Measurements from ENCODE around the gene STRIP1. TPM values are rescaled to one million over a fixed set of nuclear protein-coding genes. Genes with fewer than 3 reads are reported as not detected.

The STRIP1 gene
- total RNA-seq, 2 experiments from 2014 or later, result 74.3 to 80.9 TPM

DNA sequence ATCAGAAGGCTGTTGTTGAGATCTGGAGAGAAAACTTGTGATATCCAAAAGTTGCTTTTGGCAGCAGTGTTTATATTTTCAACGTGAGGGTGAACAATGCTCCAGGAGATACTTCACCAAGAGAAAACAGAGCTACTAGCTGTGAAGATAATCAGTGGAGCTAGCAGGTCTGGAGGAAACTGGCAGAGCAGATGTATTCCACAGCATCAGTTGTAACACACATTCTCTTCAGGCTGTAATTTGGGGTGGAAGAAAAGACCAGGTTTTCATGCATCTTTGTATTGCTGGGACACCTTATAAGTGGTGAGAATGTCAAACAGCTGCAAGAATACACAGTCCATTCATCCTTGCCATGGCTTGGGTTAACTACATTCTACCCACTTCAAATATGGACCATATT lies 27.9 kb upstream of the STRIP1 start:
- H3K27ac Mint-ChIP-seq, result no peak overlapping the region
- ChIA-PET CTCF (interaction anchor here (1.6 to 1.8 kb wide), 2 partner anchors 22 to 23 kb away, joined by 4 to 8 read pairs; partner anchors contain the start of gene AHCYL1), POLR2A (no interaction called here)
- H3K27me3 Mint-ChIP-seq, result no peaks in the 10 kb centered on the region
- Histone ChIP-seq H3K4me1 (ENCODE audit: insufficient read depth, low read length) (peaks cover 10% of the 10 kb centered on the region), H3K27me3 (ENCODE audit: control insufficient read depth in 1 of 2, insufficient read depth in 2 of 2, low read length in 2 of 2) (no peaks in the 10 kb centered on the region), H3K9me3 (ENCODE audit: control insufficient read depth in 1 of 2, insufficient read depth in 1 of 2, low read length in 2 of 2) (no peaks in the 10 kb centered on the region), H3K27ac (ENCODE audit: low read depth in 1 of 2, low read length in 2 of 2) (no peak overlapping the region), H3K36me3 (ENCODE audit: insufficient read depth, low read length) (peaks cover 27% of the 10 kb centered on the region), H3K4me3 (ENCODE audit: low read length) (no peak overlapping the region)
- peaks cover 30% of the 10 kb centered on the region for H3K36me3 Mint-ChIP-seq (ENCODE audit: low read depth)
- intact Hi-C loops (cut with DNase I, micrococcal nuclease), result no loop called here
- H3K9me3 Mint-ChIP-seq, result no peaks in the 10 kb centered on the region
- no peak overlapping the region for H3K4me3 Mint-ChIP-seq
- ATAC-seq (ENCODE audit: poor library complexity) (no peak), DNase-seq (no peak)
- peaks cover 45% of the 10 kb centered on the region for H3K4me1 Mint-ChIP-seq (ENCODE audit: low read depth)
- TF ChIP-seq, protein P1, sequence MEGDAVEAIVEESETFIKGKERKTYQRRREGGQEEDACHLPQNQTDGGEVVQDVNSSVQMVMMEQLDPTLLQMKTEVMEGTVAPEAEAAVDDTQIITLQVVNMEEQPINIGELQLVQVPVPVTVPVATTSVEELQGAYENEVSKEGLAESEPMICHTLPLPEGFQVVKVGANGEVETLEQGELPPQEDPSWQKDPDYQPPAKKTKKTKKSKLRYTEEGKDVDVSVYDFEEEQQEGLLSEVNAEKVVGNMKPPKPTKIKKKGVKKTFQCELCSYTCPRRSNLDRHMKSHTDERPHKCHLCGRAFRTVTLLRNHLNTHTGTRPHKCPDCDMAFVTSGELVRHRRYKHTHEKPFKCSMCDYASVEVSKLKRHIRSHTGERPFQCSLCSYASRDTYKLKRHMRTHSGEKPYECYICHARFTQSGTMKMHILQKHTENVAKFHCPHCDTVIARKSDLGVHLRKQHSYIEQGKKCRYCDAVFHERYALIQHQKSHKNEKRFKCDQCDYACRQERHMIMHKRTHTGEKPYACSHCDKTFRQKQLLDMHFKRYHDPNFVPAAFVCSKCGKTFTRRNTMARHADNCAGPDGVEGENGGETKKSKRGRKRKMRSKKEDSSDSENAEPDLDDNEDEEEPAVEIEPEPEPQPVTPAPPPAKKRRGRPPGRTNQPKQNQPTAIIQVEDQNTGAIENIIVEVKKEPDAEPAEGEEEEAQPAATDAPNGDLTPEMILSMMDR (IDR thresholded peaks at IDR 0.05), result no peak

DNA sequence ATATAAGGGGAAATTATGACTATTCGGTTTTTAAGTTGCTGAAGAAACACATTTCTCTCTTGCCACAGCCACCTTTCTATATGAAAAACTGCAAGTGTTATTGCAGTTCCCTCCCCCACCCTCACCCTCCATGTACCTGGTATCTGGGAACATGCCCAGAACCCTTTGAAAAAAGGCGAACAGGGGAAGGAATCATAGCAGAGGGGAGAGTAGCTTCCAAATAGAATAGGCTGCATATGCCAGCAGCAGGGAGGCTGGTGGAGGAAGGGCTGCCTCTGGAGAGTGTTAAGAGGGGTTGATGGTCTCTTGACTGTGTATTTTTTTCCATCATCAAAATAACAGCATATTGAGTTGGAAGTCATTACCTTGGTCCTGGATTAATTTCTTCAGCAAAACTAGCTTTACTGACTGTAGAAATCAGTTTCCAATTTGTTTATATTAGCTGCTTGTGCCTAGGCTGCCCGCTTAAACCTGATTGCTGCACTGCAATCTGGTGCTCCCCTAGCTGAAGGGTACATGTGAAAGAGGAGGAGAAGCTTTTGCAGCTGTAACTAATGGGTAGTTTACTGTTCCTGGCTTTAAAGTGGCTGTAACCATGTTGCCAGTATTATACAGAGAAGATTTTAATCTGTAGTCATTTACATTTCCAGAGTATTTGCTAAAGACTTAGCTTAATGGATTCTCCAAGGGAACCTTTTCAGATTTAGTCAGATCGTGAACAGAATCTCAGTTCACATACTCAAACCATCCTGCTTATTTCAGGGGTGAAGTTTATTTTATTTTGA lies 27.2 kb upstream of the STRIP1 start:
- ATAC-seq (ENCODE audit: poor library complexity), result no peak
- peaks cover 10% of the 10 kb centered on the region for H3K4me1 ChIP-seq (ENCODE audit: insufficient read depth, low read length)
- peaks cover 34% of the 10 kb centered on the region for H3K36me3 ChIP-seq (ENCODE audit: insufficient read depth, low read length)
- Mint-ChIP-seq H3K36me3 (ENCODE audit: low read depth) (peaks cover 37% of the 10 kb centered on the region), H3K4me3 (no peak overlapping the region), H3K27me3 (no peaks in the 10 kb centered on the region), H3K27ac (no peak overlapping the region), H3K9me3 (no peaks in the 10 kb centered on the region), H3K4me1 (ENCODE audit: low read depth) (peaks cover 52% of the 10 kb centered on the region)
- POLR2A ChIA-PET, result interaction anchor here (0.6 kb wide), 1 partner anchor 457 kb away, joined by 4 read pairs; no protein-coding TSS in a partner anchor
- H3K27ac ChIP-seq (ENCODE audit: low read depth in 1 of 2, low read length in 2 of 2), result no peak overlapping the region
- H3K27me3 ChIP-seq (ENCODE audit: control insufficient read depth in 1 of 2, insufficient read depth in 2 of 2, low read length in 2 of 2), result no peaks in the 10 kb centered on the region
- TF ChIP-seq, protein P1 (IDR thresholded peaks at IDR 0.05), result no peak
- no peak for DNase-seq
- CTCF ChIA-PET, result interaction anchor here (0.7 to 1.8 kb wide), 3 partner anchors 22 to 610 kb away, joined by 3 to 8 read pairs (median 4); partner anchors contain the start of genes AHCYL1 and SORT1
- H3K9me3 ChIP-seq (ENCODE audit: control insufficient read depth in 1 of 2, insufficient read depth in 1 of 2, low read length in 2 of 2), result no peaks in the 10 kb centered on the region
- intact Hi-C loops (cut with DNase I, micrococcal nuclease), result no loop called here
- no peak overlapping the region for H3K4me3 ChIP-seq (ENCODE audit: low read length)

DNA sequence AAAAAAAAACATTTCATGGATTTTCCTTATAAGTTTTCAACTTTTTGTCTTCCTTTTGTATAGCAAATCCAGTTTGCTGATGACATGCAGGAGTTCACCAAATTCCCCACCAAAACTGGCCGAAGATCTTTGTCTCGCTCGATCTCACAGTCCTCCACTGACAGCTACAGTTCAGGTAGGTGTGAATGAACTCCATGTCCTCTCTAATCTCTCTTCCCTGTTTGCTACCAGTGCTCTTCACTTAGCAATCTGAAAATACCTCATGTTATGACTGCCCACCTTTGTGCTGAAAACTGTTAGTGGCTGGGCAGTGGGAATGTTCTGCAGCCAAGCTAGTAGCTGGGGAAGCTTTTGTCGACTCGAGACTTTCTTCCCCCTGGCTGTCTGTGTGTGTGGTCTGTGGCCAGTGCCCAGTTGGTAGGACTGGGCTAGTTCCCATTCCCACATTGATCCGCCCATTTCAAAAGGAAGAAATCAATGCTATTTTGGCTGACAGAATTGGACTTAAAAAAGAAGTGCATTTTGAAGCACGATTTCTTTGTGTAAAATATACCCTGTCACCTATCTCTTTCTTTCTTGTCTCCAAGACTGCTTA lies 25.4 kb upstream of the STRIP1 start:
- ChIA-PET POLR2A (no interaction called here), CTCF (no interaction called here)
- H3K4me3 Mint-ChIP-seq, result no peak overlapping the region
- Histone ChIP-seq H3K36me3 (ENCODE audit: insufficient read depth, low read length) (peaks cover 46% of the 10 kb centered on the region), H3K4me3 (ENCODE audit: low read length) (no peak overlapping the region), H3K27me3 (ENCODE audit: control insufficient read depth in 1 of 2, insufficient read depth in 2 of 2, low read length in 2 of 2) (no peaks in the 10 kb centered on the region), H3K27ac (ENCODE audit: low read depth in 1 of 2, low read length in 2 of 2) (no peak overlapping the region), H3K4me1 (ENCODE audit: insufficient read depth, low read length) (peaks cover 6% of the 10 kb centered on the region), H3K9me3 (ENCODE audit: control insufficient read depth in 1 of 2, insufficient read depth in 1 of 2, low read length in 2 of 2) (no peaks in the 10 kb centered on the region)
- no peaks in the 10 kb centered on the region for H3K9me3 Mint-ChIP-seq
- peaks cover 35% of the 10 kb centered on the region for H3K4me1 Mint-ChIP-seq (ENCODE audit: low read depth)
- no peaks in the 10 kb centered on the region for H3K27me3 Mint-ChIP-seq
- intact Hi-C loops (cut with DNase I, micrococcal nuclease), result no loop called here
- H3K36me3 Mint-ChIP-seq (ENCODE audit: low read depth), result peaks cover 49% of the 10 kb centered on the region
- DNase-seq, result no peak
- ATAC-seq (ENCODE audit: poor library complexity), result no peak
- TF ChIP-seq, protein P1 (IDR thresholded peaks at IDR 0.05), result no peak
- no peak overlapping the region for H3K27ac Mint-ChIP-seq

Measured in CD4-positive, alpha-beta T cell (primary cell).